Trophoblast cell (in vitro differentiated cells and primary cell): ENCODE measurements around the gene DISC1.

ENCODE experiments used
- DNase-seq, 2 donors: peaks; one replicate each; pipeline ENCODE4 v3.0.0-alpha.2; 2016
- H2AFZ ChIP-seq: 2 replicates; pipeline ENCODE4 v1.6.1; 2013; ENCODE audit warnings: low read length, moderate library complexity, mild to moderate bottlenecking; ENCODE audit not compliant: insufficient read depth, poor library complexity
- H2AK5ac ChIP-seq: 2 replicates; pipeline ENCODE4 v1.6.1; 2013; ENCODE audit warnings: mild to moderate bottlenecking, low read length
- H2BK120ac ChIP-seq: 2 replicates; pipeline ENCODE4 v1.6.1; 2013; ENCODE audit warnings: low read length, mild to moderate bottlenecking, moderate library complexity; ENCODE audit not compliant: insufficient read depth, poor library complexity
- H2BK12ac ChIP-seq: 2 replicates; pipeline ENCODE4 v1.6.1; 2013; ENCODE audit warnings: mild to moderate bottlenecking, low read length, moderate library complexity
- H2BK5ac ChIP-seq: 2 replicates; pipeline ENCODE4 v1.6.1; 2013; ENCODE audit warnings: low read length, low read depth, moderate library complexity, mild to moderate bottlenecking; ENCODE audit not compliant: poor library complexity
- H3K14ac ChIP-seq: 2 replicates; pipeline ENCODE4 v1.6.1; 2013; ENCODE audit warnings: mild to moderate bottlenecking, low read length
- H3K18ac ChIP-seq: 2 replicates; pipeline ENCODE4 v1.6.1; 2013; ENCODE audit warnings: mild to moderate bottlenecking, low read length
- H3K23ac ChIP-seq: 2 replicates; pipeline ENCODE4 v1.6.1; 2013; ENCODE audit warnings: low read length
- H3K27ac ChIP-seq: 2 replicates; pipeline ENCODE4 v1.5.1; 2013; ENCODE audit warnings: low read depth, mild to moderate bottlenecking, inconsistent platforms, low read length, moderate library complexity
- H3K27me3 ChIP-seq: 2 replicates; pipeline ENCODE4 v1.6.1; 2013; ENCODE audit warnings: inconsistent platforms, mild to moderate bottlenecking, low read length, moderate library complexity; ENCODE audit not compliant: insufficient read depth
- H3K36me3 ChIP-seq, 2 experiments: 1 replicate in 1 of 2; 2 replicates in 1 of 2; pipeline ENCODE4 v1.6.1; 2013; ENCODE audit warnings: low read length in 2 of 2, mild to moderate bottlenecking in 2 of 2, moderate library complexity in 1 of 2; ENCODE audit not compliant: insufficient read depth in 2 of 2, control insufficient read depth in 1 of 2
- H3K4ac ChIP-seq: 2 replicates; pipeline ENCODE4 v1.6.1; 2013; ENCODE audit warnings: low read depth, mild to moderate bottlenecking, low read length, moderate library complexity
- H3K4me1 ChIP-seq, 2 experiments: 1 replicate in 1 of 2; 2 replicates in 1 of 2; pipeline ENCODE4 v1.6.1; 2013; ENCODE audit warnings: low read length in 2 of 2, mild to moderate bottlenecking in 2 of 2, moderate library complexity in 1 of 2; ENCODE audit not compliant: insufficient read depth in 2 of 2, control insufficient read depth in 1 of 2
- H3K4me2 ChIP-seq: 2 replicates; pipeline ENCODE4 v1.6.1; 2013; ENCODE audit warnings: inconsistent platforms, mild to moderate bottlenecking, low read length, moderate library complexity
- H3K4me3 ChIP-seq: 2 replicates; pipeline ENCODE4 v1.5.1; 2013; ENCODE audit warnings: mild to moderate bottlenecking, low read depth, low read length, inconsistent platforms
- H3K79me1 ChIP-seq: one replicate; pipeline ENCODE4 v1.6.1; 2013; ENCODE audit warnings: low read length
- H3K79me2 ChIP-seq: 2 replicates; pipeline ENCODE4 v1.6.1; 2013; ENCODE audit warnings: low read length, mild to moderate bottlenecking; ENCODE audit not compliant: control insufficient read depth, insufficient read depth, poor library complexity
- H3K9ac ChIP-seq: 2 replicates; pipeline ENCODE4 v1.6.1; 2013; ENCODE audit warnings: mild to moderate bottlenecking, low read length
- H3K9me3 ChIP-seq: 2 replicates; pipeline ENCODE4 v1.6.1; 2013; ENCODE audit warnings: low read depth, mild to moderate bottlenecking, control low read depth, inconsistent platforms, low read length; ENCODE audit not compliant: insufficient read depth
- H4K12ac ChIP-seq: 2 replicates; pipeline ENCODE4 v1.6.1; 2013; ENCODE audit warnings: low read depth, mild to moderate bottlenecking, low read length, moderate library complexity
- H4K8ac ChIP-seq: 2 replicates; pipeline ENCODE4 v1.6.1; 2013; ENCODE audit warnings: low read depth, mild to moderate bottlenecking, low read length, moderate library complexity
- H4K91ac ChIP-seq: one replicate; pipeline ENCODE4 v1.6.1; 2013; ENCODE audit warnings: low read depth, mild to moderate bottlenecking, low read length, moderate library complexity
- WGBS: extraction: QIAGEN DNeasy Blood & Tissue Kit; methylation state at CpG from one replicate; pipeline ENCODE4 v1.1.7; 2013; ENCODE audit warnings: missing lambda C conversion rate; ENCODE audit not compliant: insufficient read length, insufficient coverage; ENCODE audit errors: extremely low coverage; 5-methylcytosine and 5-hydroxymethylcytosine counted together

The DISC1 gene

DNA sequence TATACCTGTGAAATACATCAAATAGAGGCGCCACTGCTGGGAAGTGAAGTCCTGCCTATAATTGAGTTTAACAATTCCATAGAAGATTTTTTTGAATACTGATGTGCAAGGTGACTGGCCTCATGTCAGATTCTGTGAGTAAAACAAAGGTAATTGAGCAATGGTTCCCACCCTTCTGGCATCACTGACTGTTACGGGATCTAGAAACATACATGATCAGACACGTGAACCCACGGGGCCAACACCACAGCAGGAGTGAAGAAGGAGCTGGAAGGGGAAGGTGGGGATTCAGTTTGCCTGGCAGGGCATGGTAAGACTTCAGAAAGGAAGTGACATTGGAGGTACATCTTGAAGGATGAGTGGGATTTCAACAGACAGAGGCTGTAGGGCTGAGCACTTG, 270.2 kb downstream of the DISC1 start:
- Histone ChIP-seq H3K4me1 (no peaks in the 10 kb centered on the region), H3K79me2 (no peaks in the 10 kb centered on the region), H3K4me2 (no peak overlapping the region), H3K27me3 (no peaks in the 10 kb centered on the region), H3K79me1 (no peaks in the 10 kb centered on the region), H3K4me3 (no peak overlapping the region), H2BK5ac (no peak overlapping the region), H2BK12ac (no peak overlapping the region), H4K8ac (no peak overlapping the region), H3K9ac (no peak overlapping the region), H4K12ac (no peak overlapping the region), H3K14ac (no peak overlapping the region), H3K9me3 (no peaks in the 10 kb centered on the region), H4K91ac (no peak overlapping the region), H3K36me3 (no peaks in the 10 kb centered on the region), H3K23ac (no peak overlapping the region), H3K27ac (no peak overlapping the region), H3K18ac (no peak overlapping the region), H2AK5ac (no peak overlapping the region), H3K4ac (no peak overlapping the region), H2BK120ac (no peak overlapping the region), H2AFZ (no peak overlapping the region)
- whole genome bisulfite sequencing: no CpG with 5 or more reads among the region's 4 CpGs
- DNase-seq: no peak

GRCh38 chr1:231899046-231899445, 272.5 kb downstream of the DISC1 start:
- Histone ChIP-seq H3K23ac (no peak overlapping the region), H3K4me2 (no peak overlapping the region), H3K36me3 (no peaks in the 10 kb centered on the region), H3K4me3 (no peak overlapping the region), H3K79me2 (no peaks in the 10 kb centered on the region), H2BK12ac (no peak overlapping the region), H3K79me1 (no peaks in the 10 kb centered on the region), H3K9ac (no peak overlapping the region), H3K4me1 (no peaks in the 10 kb centered on the region), H3K27me3 (no peaks in the 10 kb centered on the region), H2AFZ (no peak overlapping the region), H3K18ac (no peak overlapping the region), H2BK5ac (no peak overlapping the region), H4K12ac (no peak overlapping the region), H3K27ac (no peak overlapping the region), H3K9me3 (no peaks in the 10 kb centered on the region), H3K4ac (no peak overlapping the region), H2AK5ac (no peak overlapping the region), H4K8ac (no peak overlapping the region), H4K91ac (no peak overlapping the region), H3K14ac (no peak overlapping the region), H2BK120ac (no peak overlapping the region)
- DNase-seq: no peak
- no CpG with 5 or more reads among the region's 2 CpGs for WGBS

GRCh38 chr1:231899713-231900435, 273.3 kb downstream of the DISC1 start:
- DNase-seq: no peak
- no peak overlapping the region for H3K4me2 ChIP-seq
- H4K8ac ChIP-seq: no peak overlapping the region
- no peak overlapping the region for H2BK120ac ChIP-seq
- H3K4ac ChIP-seq: no peak overlapping the region
- H3K36me3 ChIP-seq: no peaks in the 10 kb centered on the region
- no peak overlapping the region for H3K4me3 ChIP-seq
- H3K4me1 ChIP-seq: no peaks in the 10 kb centered on the region
- no peaks in the 10 kb centered on the region for H3K27me3 ChIP-seq
- H2AFZ ChIP-seq: no peak overlapping the region
- no peak overlapping the region for H3K14ac ChIP-seq
- no peaks in the 10 kb centered on the region for H3K9me3 ChIP-seq
- WGBS: no CpG with 5 or more reads among the region's 9 CpGs
- H2BK12ac ChIP-seq: no peak overlapping the region
- H3K79me2 ChIP-seq: no peaks in the 10 kb centered on the region
- H4K91ac ChIP-seq: no peak overlapping the region
- no peak overlapping the region for H2AK5ac ChIP-seq
- H3K27ac ChIP-seq: no peak overlapping the region
- no peak overlapping the region for H4K12ac ChIP-seq
- no peak overlapping the region for H3K23ac ChIP-seq
- no peak overlapping the region for H3K9ac ChIP-seq
- no peak overlapping the region for H2BK5ac ChIP-seq
- H3K79me1 ChIP-seq: no peaks in the 10 kb centered on the region
- H3K18ac ChIP-seq: no peak overlapping the region

DNA sequence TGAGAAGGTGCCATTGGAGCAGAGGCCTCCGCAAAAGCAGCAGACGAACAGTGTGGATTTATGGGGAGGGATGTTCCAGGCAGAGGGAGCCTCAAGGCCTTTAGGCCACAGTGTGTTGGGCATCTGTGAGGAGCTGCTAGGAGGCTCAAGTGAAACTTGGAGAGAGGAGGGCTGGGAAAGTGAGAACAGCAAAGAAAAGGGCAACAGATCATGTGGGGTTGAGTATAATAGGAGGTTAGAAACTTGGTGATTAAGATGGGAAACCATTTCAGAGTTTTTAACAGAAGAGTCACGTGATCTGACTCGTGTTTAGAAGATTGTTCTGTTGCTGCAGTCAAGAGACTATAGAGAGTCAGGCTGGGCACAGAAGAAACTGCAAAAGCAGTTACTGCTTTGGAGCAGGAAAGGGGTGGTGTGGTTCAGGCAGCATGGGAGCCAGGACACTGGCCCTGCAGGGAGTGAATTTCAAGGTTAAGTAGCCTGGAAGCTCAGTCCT, 277.0 kb downstream of the DISC1 start:
- Histone ChIP-seq H4K91ac (no peak overlapping the region), H3K79me1 (no peaks in the 10 kb centered on the region), H3K14ac (no peak overlapping the region), H3K4me1 (no peaks in the 10 kb centered on the region), H3K9me3 (no peaks in the 10 kb centered on the region), H3K27me3 (no peaks in the 10 kb centered on the region), H2BK5ac (no peak overlapping the region), H4K12ac (no peak overlapping the region), H3K18ac (no peak overlapping the region), H2AFZ (no peak overlapping the region), H4K8ac (no peak overlapping the region), H3K27ac (no peak overlapping the region), H3K4me2 (no peak overlapping the region), H3K9ac (no peak overlapping the region), H3K36me3 (no peaks in the 10 kb centered on the region), H2AK5ac (no peak overlapping the region), H3K4me3 (no peak overlapping the region), H3K79me2 (no peaks in the 10 kb centered on the region), H2BK120ac (no peak overlapping the region), H3K4ac (no peak overlapping the region), H3K23ac (no peak overlapping the region), H2BK12ac (no peak overlapping the region)
- no peak for DNase-seq
- WGBS: no CpG with 5 or more reads among the region's 4 CpGs
